Measurements from ENCODE around the gene RGPD3.

RGPD3 gene

DNA sequence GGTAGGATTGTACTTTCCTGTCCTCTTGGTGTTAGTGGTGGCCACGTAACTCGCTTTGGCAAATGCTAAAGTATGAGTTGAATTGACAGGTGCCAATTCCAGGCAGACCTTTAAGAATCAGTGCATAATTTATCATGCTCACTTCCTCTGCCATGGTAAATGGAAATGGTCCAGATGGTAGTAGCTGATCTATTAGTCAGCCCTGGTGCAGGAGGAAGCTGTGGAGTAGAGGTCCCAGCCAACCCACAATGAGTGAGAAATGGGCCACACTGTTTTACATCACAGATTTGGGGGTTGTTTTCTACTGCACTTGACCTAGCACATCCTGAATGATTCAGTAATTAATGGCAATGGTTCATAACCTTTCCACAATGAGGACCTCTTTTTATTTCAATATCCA is 104.4 kb downstream of the RGPD3 start:
- Histone ChIP-seq H3K9me3 (no peaks in the 10 kb centered on the region), H3K27me3 (no peaks in the 10 kb centered on the region), H3K36me3 (no peaks in the 10 kb centered on the region), H3K4me1 (no peaks in the 10 kb centered on the region), H3K4me3 (ENCODE audit: low read depth, low read length) (no peak overlapping the region)
- no peak for TF ChIP-seq CTCF (IDR thresholded peaks at IDR 0.05; ENCODE audit: low read depth, low read length)
- DNase-seq, result no peak

DNA sequence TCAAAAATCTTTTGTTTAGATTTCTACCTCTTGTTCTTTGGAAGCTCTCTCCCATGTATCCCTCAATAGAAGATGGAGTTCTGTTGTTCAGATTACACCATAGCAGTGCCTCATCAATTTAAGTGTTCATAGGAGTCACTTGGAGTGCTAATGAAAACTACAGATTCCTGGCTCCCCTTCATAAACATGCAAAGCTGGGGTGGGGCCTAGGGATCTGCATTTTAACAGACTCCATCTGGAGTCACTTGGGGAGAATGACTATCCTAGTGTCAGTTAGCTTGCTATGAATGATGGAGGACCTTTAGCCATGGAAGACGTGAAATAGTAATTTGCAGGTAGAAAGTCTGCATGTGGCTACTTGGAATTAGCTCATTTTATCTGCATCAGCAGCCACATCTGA is 105.4 kb downstream of the RGPD3 start:
- Histone ChIP-seq H3K27me3 (no peaks in the 10 kb centered on the region), H3K4me1 (no peaks in the 10 kb centered on the region), H3K9me3 (no peaks in the 10 kb centered on the region), H3K4me3 (ENCODE audit: low read depth, low read length) (no peak overlapping the region), H3K36me3 (no peaks in the 10 kb centered on the region)
- no peak for DNase-seq
- no peak for TF ChIP-seq CTCF (IDR thresholded peaks at IDR 0.05; ENCODE audit: low read depth, low read length)

DNA sequence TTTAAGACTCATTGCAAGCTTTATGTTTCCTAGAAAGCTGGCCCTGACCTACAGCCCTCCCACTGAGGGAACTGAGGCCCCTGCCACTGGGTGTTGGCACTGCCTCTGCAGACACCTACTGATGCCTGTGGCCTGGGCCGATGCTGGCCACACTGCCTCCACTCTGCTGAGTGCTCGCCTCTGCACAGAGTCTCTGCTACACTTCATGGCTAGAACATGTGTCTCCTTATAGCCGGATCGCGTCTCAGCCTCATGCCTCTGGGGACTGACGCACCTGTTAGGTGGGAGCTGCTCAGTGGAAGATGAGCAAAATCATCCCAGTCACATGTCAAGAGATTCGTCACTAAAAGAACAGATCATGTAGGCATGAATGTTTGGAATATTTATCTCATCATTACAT is 108.7 kb downstream of the RGPD3 start:
- H3K27me3 ChIP-seq, result no peaks in the 10 kb centered on the region
- DNase-seq, result no peak
- H3K4me1 ChIP-seq, result no peaks in the 10 kb centered on the region
- H3K4me3 ChIP-seq (ENCODE audit: low read depth, low read length), result no peak overlapping the region
- H3K36me3 ChIP-seq, result no peaks in the 10 kb centered on the region
- TF ChIP-seq CTCF (IDR thresholded peaks at IDR 0.05; ENCODE audit: low read depth, low read length), result no peak
- no peaks in the 10 kb centered on the region for H3K9me3 ChIP-seq

GRCh38 chr2:106358521-106358920 is 109.7 kb downstream of the RGPD3 start:
- Histone ChIP-seq H3K36me3 (no peaks in the 10 kb centered on the region), H3K27me3 (no peaks in the 10 kb centered on the region)
- TF ChIP-seq CTCF (IDR thresholded peaks at IDR 0.05; ENCODE audit: low read depth, low read length), result no peak

GRCh38 chr2:106358081-106358480 is 110.1 kb downstream of the RGPD3 start:
- no peaks in the 10 kb centered on the region for H3K36me3 ChIP-seq
- H3K27me3 ChIP-seq, result no peaks in the 10 kb centered on the region
- no peaks in the 10 kb centered on the region for H3K9me3 ChIP-seq
- no peak overlapping the region for H3K4me3 ChIP-seq (ENCODE audit: low read depth, low read length)
- no peak for TF ChIP-seq CTCF (IDR thresholded peaks at IDR 0.05; ENCODE audit: low read depth, low read length)
- H3K4me1 ChIP-seq, result no peaks in the 10 kb centered on the region
- no peak for DNase-seq

More at GRCh38 chr2:106358521-106358920, 109.7 kb downstream of the RGPD3 start:
- H3K4me1 ChIP-seq, result no peaks in the 10 kb centered on the region
- no peaks in the 10 kb centered on the region for H3K9me3 ChIP-seq
- DNase-seq, result no peak
- H3K4me3 ChIP-seq (ENCODE audit: low read depth, low read length), result no peak overlapping the region

DNA sequence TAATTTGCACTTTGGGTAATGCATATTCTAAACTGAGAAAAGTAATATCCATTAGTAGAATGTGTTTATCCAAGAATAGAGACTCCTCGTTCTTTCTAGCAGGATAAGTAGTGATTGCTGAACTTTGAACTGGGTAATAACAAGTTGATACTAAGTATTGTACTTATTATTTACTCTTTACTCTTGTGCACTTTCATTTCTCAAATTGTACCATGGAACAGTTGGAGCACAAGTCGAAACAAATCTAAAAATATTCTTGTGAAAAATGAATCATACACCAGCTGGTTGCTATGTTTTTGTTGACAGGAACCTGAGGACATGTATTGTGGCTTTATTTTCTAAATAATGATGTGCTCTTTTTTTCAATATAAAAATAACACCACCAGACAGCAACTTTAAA is 111.9 kb downstream of the RGPD3 start:
- Histone ChIP-seq H3K27me3 (no peaks in the 10 kb centered on the region), H3K36me3 (no peaks in the 10 kb centered on the region), H3K9me3 (no peaks in the 10 kb centered on the region), H3K4me1 (no peaks in the 10 kb centered on the region), H3K4me3 (ENCODE audit: low read depth, low read length) (no peak overlapping the region)
- DNase-seq, result no peak
- TF ChIP-seq CTCF (IDR thresholded peaks at IDR 0.05; ENCODE audit: low read depth, low read length), result no peak

Data from BE2C (cell line).